DND-41 (cell line): Measurements from ENCODE around the gene CLDN19.
"Not testable (repeated sequence)": the region's sequence is repeated elsewhere in the genome, so short reads cannot be mapped to it uniquely, and the experiment has no call there.

Source experiments
- ATAC-seq: fragments of 200-7000 bp; cut with Tn5 transposase; 3 replicates; pipeline ENCODE4 v1.9.1; 2021; ENCODE audit warnings: low read depth; ENCODE audit not compliant: insufficient read depth
- DNase-seq: peaks from one replicate; pipeline ENCODE4 v3.0.0-alpha.2; 2020
- H2AFZ ChIP-seq: 2 replicates; pipeline ENCODE4 v1.6.0; 2012; ENCODE audit warnings: low read depth, low read length
- H3K27ac ChIP-seq: 2 replicates; pipeline ENCODE4 v1.5.1; 2012; ENCODE audit warnings: low read length, inconsistent platforms
- H3K27me3 ChIP-seq: fragments of 200-600 bp; sonication (generic); 2 replicates; pipeline ENCODE4 v1.6.0; 2012; ENCODE audit warnings: low read length, mild to moderate bottlenecking, inconsistent platforms; ENCODE audit not compliant: insufficient read depth, poor library complexity
- H3K36me3 ChIP-seq: 2 replicates; pipeline ENCODE4 v1.5.1; 2012; ENCODE audit warnings: low read length, inconsistent platforms; ENCODE audit not compliant: insufficient read depth
- H3K4me1 ChIP-seq: 2 replicates; pipeline ENCODE4 v1.5.1; 2012; ENCODE audit warnings: mild to moderate bottlenecking, low read length; ENCODE audit not compliant: insufficient read depth
- H3K4me2 ChIP-seq: 2 replicates; pipeline ENCODE4 v1.6.0; 2012; ENCODE audit warnings: mild to moderate bottlenecking, moderate library complexity, low read length, inconsistent platforms; ENCODE audit not compliant: insufficient read depth
- H3K4me3 ChIP-seq, 2 experiments: fragments of 200-600 bp in 1 of 2; shearing (Covaris generic) in 1 of 2; 2 replicates each; pipeline ENCODE4 v1.5.1; 2012 to 2016; ENCODE audit warnings: inconsistent platforms in 2 of 2, low read length in 2 of 2, mild to moderate bottlenecking in 2 of 2, low read depth in 1 of 2, moderate library complexity in 1 of 2
- H3K79me2 ChIP-seq: 2 replicates; pipeline ENCODE4 v1.6.0; 2012; ENCODE audit warnings: low read length, inconsistent platforms; ENCODE audit not compliant: insufficient read depth
- H3K9ac ChIP-seq: 2 replicates; pipeline ENCODE4 v1.6.0; 2012; ENCODE audit warnings: low read depth, mild to moderate bottlenecking, inconsistent platforms, low read length, moderate library complexity
- H3K9me3 ChIP-seq: 2 replicates; pipeline ENCODE4 v1.5.1; 2012; ENCODE audit warnings: low read length, moderate library complexity, mild to moderate bottlenecking, inconsistent platforms; ENCODE audit not compliant: insufficient read depth, severe bottlenecking
- H4K20me1 ChIP-seq: 2 replicates; pipeline ENCODE4 v1.6.0; 2012; ENCODE audit warnings: low read length; ENCODE audit not compliant: insufficient read depth
- CTCF ChIP-seq: IDR thresholded peaks from 2 replicates; pipeline ENCODE4 v1.5.1; 2012; ENCODE audit warnings: borderline replicate concordance, low read length, moderate library complexity, mild to moderate bottlenecking; ENCODE audit not compliant: poor library complexity, severe bottlenecking; ENCODE audit errors: extremely low read depth
- EZH2 ChIP-seq: IDR thresholded peaks from 3 replicates; pipeline ENCODE4 v1.6.1; 2012; ENCODE audit warnings: borderline replicate concordance, low read depth, mild to moderate bottlenecking, moderate library complexity, low read length, inconsistent platforms; ENCODE audit not compliant: severe bottlenecking

CLDN19 gene

GRCh38 chr1:42723511-42723910, 16.5 kb downstream of the CLDN19 start:
- H3K9me3 ChIP-seq: no peaks in the 10 kb centered on the region
- no peaks in the 10 kb centered on the region for H3K27me3 ChIP-seq
- TF ChIP-seq CTCF (no peak), EZH2 (no peak)
- no peak overlapping the region for H3K9ac ChIP-seq
- no peak for ATAC-seq
- H3K4me1 ChIP-seq: no peaks in the 10 kb centered on the region
- no peaks in the 10 kb centered on the region for H4K20me1 ChIP-seq
- H3K4me2 ChIP-seq: no peak overlapping the region
- DNase-seq: no peak
- H3K4me3 ChIP-seq: no peak overlapping the region
- H3K36me3 ChIP-seq: peaks cover 5% of the 10 kb centered on the region
- H2AFZ ChIP-seq: no peak overlapping the region
- no peaks in the 10 kb centered on the region for H3K79me2 ChIP-seq
- no peak overlapping the region for H3K27ac ChIP-seq

GRCh38 chr1:42722403-42722802, 17.6 kb downstream of the CLDN19 start:
- not testable (repeated sequence) for H3K9me3 ChIP-seq, ATAC-seq, H3K9ac ChIP-seq, H4K20me1 ChIP-seq, DNase-seq, H3K4me3 ChIP-seq, H3K27me3 ChIP-seq, H3K79me2 ChIP-seq, H3K4me2 ChIP-seq, H3K27ac ChIP-seq, H2AFZ ChIP-seq, H3K4me1 ChIP-seq
- peaks cover 16% of the 10 kb centered on the region for H3K36me3 ChIP-seq

- ATAC-seq: no peak
- no peaks in the 10 kb centered on the region for H3K9me3 ChIP-seq
Measured at GRCh38 chr1:42721926-42722325, 18.1 kb downstream of the CLDN19 start.

GRCh38 chr1:42720868-42721267, 19.2 kb downstream of the CLDN19 start:
- no peak for ATAC-seq
- TF ChIP-seq EZH2 (no peak), CTCF (no peak)
- peaks cover 21% of the 10 kb centered on the region for H3K36me3 ChIP-seq

More at GRCh38 chr1:42721926-42722325, 18.1 kb downstream of the CLDN19 start:
- no peak overlapping the region for H2AFZ ChIP-seq
- no peak overlapping the region for H3K4me2 ChIP-seq
- H3K4me1 ChIP-seq: no peaks in the 10 kb centered on the region
- no peak for DNase-seq
- no peak overlapping the region for H3K9ac ChIP-seq
- H3K79me2 ChIP-seq: no peaks in the 10 kb centered on the region
- H4K20me1 ChIP-seq: peaks cover 2% of the 10 kb centered on the region; the same call in 1 of the 2 replicates
- TF ChIP-seq CTCF (no peak), EZH2 (no peak)
- no peak overlapping the region for H3K4me3 ChIP-seq
- H3K36me3 ChIP-seq: peaks cover 19% of the 10 kb centered on the region
- no peaks in the 10 kb centered on the region for H3K27me3 ChIP-seq
- H3K27ac ChIP-seq: no peak overlapping the region

GRCh38 chr1:42714441-42714840, 25.6 kb downstream of the CLDN19 start:
- Histone ChIP-seq H3K36me3 (peaks cover 80% of the 10 kb centered on the region), H3K79me2 (peaks cover 36% of the 10 kb centered on the region)
- H3K4me1 ChIP-seq, H3K9ac ChIP-seq, H3K4me2 ChIP-seq, H3K27ac ChIP-seq, H3K27me3 ChIP-seq, H3K4me3 ChIP-seq, H4K20me1 ChIP-seq, DNase-seq, ATAC-seq, H2AFZ ChIP-seq, H3K9me3 ChIP-seq: not testable (repeated sequence)

More at GRCh38 chr1:42720868-42721267, 19.2 kb downstream of the CLDN19 start:
- Histone ChIP-seq H3K27ac (no peak overlapping the region), H3K4me1 (no peaks in the 10 kb centered on the region), H4K20me1 (peaks cover 4% of the 10 kb centered on the region; the same call in 1 of the 2 replicates), H3K27me3 (no peaks in the 10 kb centered on the region), H3K9me3 (no peaks in the 10 kb centered on the region), H3K4me3 (no peak overlapping the region), H2AFZ (no peak overlapping the region), H3K79me2 (no peaks in the 10 kb centered on the region), H3K9ac (no peak overlapping the region), H3K4me2 (no peak overlapping the region)
- no peak for DNase-seq
